Measurements from ENCODE around the gene ITGA1. TPM values are rescaled to one million over a fixed set of nuclear protein-coding genes. Genes with fewer than 3 reads are reported as not detected.

Gene ITGA1
- total and polyA plus RNA-seq, 4 donors = 24.2 to 187 (median 48.5) TPM

GRCh38 chr5:52801329-52801728 lies 13.6 kb downstream of the ITGA1 start:
- H3K4me3 ChIP-seq (ENCODE audit: low read depth in 1 of 3, low read length in 3 of 3) = peak overlapping the region; percentile 66 to 92 (median 73)
- no peak for TF ChIP-seq CTCF (IDR thresholded peaks at IDR 0.05; ENCODE audit: low read depth, low read length, missing input control)
- no peak for TF ChIP-seq ATF3 (IDR thresholded peaks at IDR 0.05)
- TF ChIP-seq NR2F2 (IDR thresholded peaks at IDR 0.05) = no peak
- no peak for TF ChIP-seq RAD21 (IDR thresholded peaks at IDR 0.05)
- TF ChIP-seq EGR1 (IDR thresholded peaks at IDR 0.05; ENCODE audit: low read depth in 2 of 2) = no peak
- no peak for TF ChIP-seq FOXA1 (IDR thresholded peaks at IDR 0.05)
- TF ChIP-seq REST (IDR thresholded peaks at IDR 0.05) = no peak
- no peak for TF ChIP-seq HNF4G (IDR thresholded peaks at IDR 0.05)
- TF ChIP-seq YY1 (IDR thresholded peaks at IDR 0.05) = no peak
- no peak for TF ChIP-seq FOXA2 (IDR thresholded peaks at IDR 0.05)
- no peak for TF ChIP-seq GABPA (IDR thresholded peaks at IDR 0.05 in 1 of 2, conservative IDR thresholded peaks at IDR 0.05 in 1 of 2)
- no peak for TF ChIP-seq MAX (IDR thresholded peaks at IDR 0.05)
- peak overlapping the region; percentile 23 to 30 for H3K9ac ChIP-seq (ENCODE audit: low read depth in 1 of 2, low read length in 2 of 2)
- WGBS = 42% methylated on average over 8 of the region's 8 CpGs
- peak overlapping the region; percentile 75 to 94 for H3K27ac ChIP-seq (ENCODE audit: low read depth in 1 of 2, low read length in 2 of 2)
- peaks cover 10 to 56% (median 39%) of the 10 kb centered on the region in 4 donors for H3K4me1 ChIP-seq (ENCODE audit: control insufficient read depth in 4 of 4, insufficient read depth in 4 of 4, low read length in 3 of 4)
- no peaks in the 10 kb centered on the region for H3K27me3 ChIP-seq (ENCODE audit: control insufficient read depth in 4 of 4, insufficient read depth in 4 of 4, low read length in 3 of 4)
- peaks cover 0 to 5% (median 0%) of the 10 kb centered on the region in 4 donors for H3K36me3 ChIP-seq (ENCODE audit: control insufficient read depth in 4 of 4, insufficient read depth in 3 of 4, low read depth in 1 of 4, low read length in 3 of 4)
- DNase-seq (ENCODE audit: low spot score) = no peak
- no peaks in the 10 kb centered on the region for H3K9me3 ChIP-seq (ENCODE audit: control insufficient read depth in 4 of 4, low read length in 3 of 4)

- Histone ChIP-seq H3K27me3 (ENCODE audit: control insufficient read depth in 4 of 4, insufficient read depth in 4 of 4, low read length in 3 of 4) (no peaks in the 10 kb centered on the region), H3K9ac (ENCODE audit: low read depth in 1 of 2, low read length in 2 of 2) (peak overlapping the region in 1 of 2 donors; percentile 54), H3K27ac (ENCODE audit: low read depth in 1 of 2, low read length in 2 of 2) (no peak overlapping the region), H3K4me3 (ENCODE audit: low read depth in 1 of 3, low read length in 3 of 3) (peak overlapping the region in 1 of 3 donors; percentile 66), H3K9me3 (ENCODE audit: control insufficient read depth in 4 of 4, low read length in 3 of 4) (no peaks in the 10 kb centered on the region), H3K36me3 (ENCODE audit: control insufficient read depth in 4 of 4, insufficient read depth in 3 of 4, low read depth in 1 of 4, low read length in 3 of 4) (peaks cover 0 to 5% (median 0%) of the 10 kb centered on the region in 4 donors), H3K4me1 (ENCODE audit: control insufficient read depth in 4 of 4, insufficient read depth in 4 of 4, low read length in 3 of 4) (peaks cover 10 to 49% (median 39%) of the 10 kb centered on the region in 4 donors)
- DNase-seq (ENCODE audit: low spot score) = no peak
- no peak for TF ChIP-seq FOXA1 (IDR thresholded peaks at IDR 0.05)
- TF ChIP-seq GABPA (IDR thresholded peaks at IDR 0.05 in 1 of 2, conservative IDR thresholded peaks at IDR 0.05 in 1 of 2) = no peak
- TF ChIP-seq FOXA2 (IDR thresholded peaks at IDR 0.05) = no peak
- TF ChIP-seq HNF4G (IDR thresholded peaks at IDR 0.05) = no peak
- TF ChIP-seq JUND (IDR thresholded peaks at IDR 0.05) = no peak
- no peak for TF ChIP-seq YY1 (IDR thresholded peaks at IDR 0.05)
- TF ChIP-seq MAX (IDR thresholded peaks at IDR 0.05) = no peak
- TF ChIP-seq HNF4A (conservative IDR thresholded peaks at IDR 0.05) = no peak
- TF ChIP-seq RXRA (IDR thresholded peaks at IDR 0.05) = no peak
- TF ChIP-seq ZBTB33 (IDR thresholded peaks at IDR 0.05) = no peak
- TF ChIP-seq TAF1 (conservative IDR thresholded peaks at IDR 0.05) = no peak
- no peak for TF ChIP-seq REST (IDR thresholded peaks at IDR 0.05)
- 66% methylated on average over 2 of the region's 2 CpGs for WGBS
Measured at GRCh38 chr5:52802272-52802973, 14.7 kb downstream of the ITGA1 start.

All from liver (tissue), 9 donors.